ENCODE measurements around the gene SNTG2.

The SNTG2 gene

GRCh38 chr2:1233281-1233680 lies 282.6 kb downstream of the SNTG2 start:
- Mint-ChIP-seq H3K4me1 (no peaks in the 10 kb centered on the region), H3K4me3 (no peak overlapping the region), H3K27me3 (no peaks in the 10 kb centered on the region), H3K27ac (no peak overlapping the region), H3K9me3 (no peaks in the 10 kb centered on the region)
- no peak for ATAC-seq
- DNase-seq = no peak

- Mint-ChIP-seq H3K4me1 (no peaks in the 10 kb centered on the region), H3K9me3 (no peaks in the 10 kb centered on the region), H3K4me3 (no peak overlapping the region), H3K27ac (no peak overlapping the region), H3K27me3 (no peaks in the 10 kb centered on the region)
- no peak for ATAC-seq
- DNase-seq = no peak
These were observed 284.2 kb downstream of the SNTG2 start for GRCh38 chr2:1234731-1235308.

DNA sequence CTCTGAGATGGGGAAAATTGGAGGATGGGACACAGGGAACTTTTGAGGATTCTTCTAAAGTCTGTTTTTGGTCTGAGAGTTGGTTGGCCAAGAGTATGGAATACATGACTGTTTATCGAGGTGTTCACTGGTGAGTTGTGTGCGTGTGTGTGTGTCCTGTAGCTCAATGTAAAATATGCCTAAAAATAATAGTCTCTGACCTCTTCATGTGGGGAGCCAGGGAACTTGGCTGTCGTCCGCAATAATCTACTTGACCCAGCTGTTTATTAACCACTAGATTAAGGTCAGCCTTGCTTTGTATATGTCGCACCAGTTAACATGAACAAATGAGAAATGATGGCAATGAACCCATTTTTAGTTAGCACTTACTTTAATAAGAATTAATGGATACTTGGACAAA lies 285.2 kb downstream of the SNTG2 start:
- Mint-ChIP-seq H3K4me3 (no peak overlapping the region), H3K9me3 (no peaks in the 10 kb centered on the region), H3K4me1 (no peaks in the 10 kb centered on the region), H3K27me3 (no peaks in the 10 kb centered on the region), H3K27ac (no peak overlapping the region)
- DNase-seq = no peak
- no peak for ATAC-seq

- no peaks in the 10 kb centered on the region for H3K4me1 Mint-ChIP-seq
- H3K27me3 Mint-ChIP-seq = no peaks in the 10 kb centered on the region
- H3K27ac Mint-ChIP-seq = peak overlapping the region in 1 of 2 donors; percentile 64
- no peaks in the 10 kb centered on the region for H3K9me3 Mint-ChIP-seq
- no peak for ATAC-seq
- no peak for DNase-seq
- no peak overlapping the region for H3K4me3 Mint-ChIP-seq
These were observed 286.0 kb downstream of the SNTG2 start for GRCh38 chr2:1236606-1237005.

DNA sequence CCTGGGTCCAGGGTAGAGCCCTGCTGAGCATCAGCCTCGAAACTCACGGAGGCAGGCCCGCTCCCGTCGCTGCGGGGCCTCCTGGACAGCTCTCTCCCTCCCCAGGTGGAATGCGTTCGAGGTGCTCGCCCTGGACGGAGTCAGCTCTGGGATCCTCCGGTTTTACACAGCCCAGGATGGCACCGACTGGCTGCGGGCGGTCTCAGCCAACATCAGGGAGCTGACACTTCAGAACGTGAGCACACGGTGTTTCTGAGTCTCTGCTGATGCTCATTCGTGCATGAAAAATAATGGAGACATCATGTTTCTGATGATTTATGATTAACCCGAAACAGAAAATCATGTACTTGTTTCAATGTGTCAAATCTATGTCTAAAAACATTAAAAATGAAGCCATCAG lies 287.1 kb downstream of the SNTG2 start:
- ATAC-seq (no peak), DNase-seq (no peak)
- H3K27me3 Mint-ChIP-seq = no peaks in the 10 kb centered on the region
- H3K4me1 Mint-ChIP-seq = no peaks in the 10 kb centered on the region
- no peak overlapping the region for H3K27ac Mint-ChIP-seq
- H3K4me3 Mint-ChIP-seq = no peak overlapping the region
- H3K9me3 Mint-ChIP-seq = no peaks in the 10 kb centered on the region

DNA sequence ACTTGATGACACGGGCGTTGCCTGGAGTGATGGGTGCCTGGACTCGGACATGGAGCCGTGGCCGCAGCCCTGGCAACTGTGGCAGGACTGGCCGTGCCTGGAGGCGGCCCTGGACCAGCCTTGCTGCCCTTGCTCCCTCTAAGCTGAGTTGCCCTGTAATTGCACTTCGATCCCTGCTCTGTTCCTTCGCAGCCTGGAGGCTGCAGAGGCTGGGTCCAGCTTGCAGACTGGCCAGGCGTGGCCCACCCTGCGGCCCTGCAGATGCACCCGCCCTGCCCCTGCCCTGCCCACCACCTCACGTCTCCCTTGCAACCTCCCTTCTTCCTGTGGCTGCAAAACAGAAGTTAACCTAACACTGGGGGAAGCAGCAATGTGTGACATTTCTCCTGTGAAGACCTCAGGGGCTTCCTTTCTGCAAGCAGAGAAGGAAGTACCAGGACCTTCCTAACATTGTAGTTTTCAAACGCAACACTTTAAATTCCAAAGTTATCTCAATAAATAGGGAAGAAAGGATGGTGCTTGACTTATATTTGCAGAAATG lies 288.0 kb downstream of the SNTG2 start:
- DNase-seq (no peak), ATAC-seq (no peak)
- H3K9me3 Mint-ChIP-seq = no peaks in the 10 kb centered on the region
- H3K27me3 Mint-ChIP-seq = no peaks in the 10 kb centered on the region
- H3K4me1 Mint-ChIP-seq = no peaks in the 10 kb centered on the region
- H3K4me3 Mint-ChIP-seq = no peak overlapping the region
- H3K27ac Mint-ChIP-seq = no peak overlapping the region

- H3K9me3 Mint-ChIP-seq = no peaks in the 10 kb centered on the region
- no peak overlapping the region for H3K27ac Mint-ChIP-seq
- H3K4me1 Mint-ChIP-seq = peaks cover 2% of the 10 kb centered on the region
- no peaks in the 10 kb centered on the region for H3K27me3 Mint-ChIP-seq
- H3K4me3 Mint-ChIP-seq = no peak overlapping the region
- DNase-seq = no peak
- no peak for ATAC-seq
These were observed 294.5 kb downstream of the SNTG2 start for GRCh38 chr2:1245193-1245592.

GRCh38 chr2:1246239-1246638 lies 295.6 kb downstream of the SNTG2 start:
- no peak overlapping the region for H3K27ac Mint-ChIP-seq
- ATAC-seq = no peak
- peaks cover 7% of the 10 kb centered on the region for H3K4me1 Mint-ChIP-seq
- H3K27me3 Mint-ChIP-seq = no peaks in the 10 kb centered on the region
- H3K4me3 Mint-ChIP-seq = no peak overlapping the region
- no peak for DNase-seq
- no peaks in the 10 kb centered on the region for H3K9me3 Mint-ChIP-seq

- DNase-seq (no peak), ATAC-seq (no peak)
- H3K4me1 Mint-ChIP-seq = peaks cover 7% of the 10 kb centered on the region
- no peak overlapping the region for H3K4me3 Mint-ChIP-seq
- no peaks in the 10 kb centered on the region for H3K9me3 Mint-ChIP-seq
- H3K27ac Mint-ChIP-seq = no peak overlapping the region
- no peaks in the 10 kb centered on the region for H3K27me3 Mint-ChIP-seq
These were observed 296.3 kb downstream of the SNTG2 start for GRCh38 chr2:1246991-1247390.

- Mint-ChIP-seq H3K27ac (no peak overlapping the region), H3K9me3 (no peaks in the 10 kb centered on the region), H3K27me3 (peaks cover under 1% of the 10 kb centered on the region), H3K4me1 (peaks cover 7% of the 10 kb centered on the region), H3K4me3 (no peak overlapping the region)
- DNase-seq (no peak), ATAC-seq (no peak)
These were observed 297.5 kb downstream of the SNTG2 start for GRCh38 chr2:1248187-1248586.

DNA sequence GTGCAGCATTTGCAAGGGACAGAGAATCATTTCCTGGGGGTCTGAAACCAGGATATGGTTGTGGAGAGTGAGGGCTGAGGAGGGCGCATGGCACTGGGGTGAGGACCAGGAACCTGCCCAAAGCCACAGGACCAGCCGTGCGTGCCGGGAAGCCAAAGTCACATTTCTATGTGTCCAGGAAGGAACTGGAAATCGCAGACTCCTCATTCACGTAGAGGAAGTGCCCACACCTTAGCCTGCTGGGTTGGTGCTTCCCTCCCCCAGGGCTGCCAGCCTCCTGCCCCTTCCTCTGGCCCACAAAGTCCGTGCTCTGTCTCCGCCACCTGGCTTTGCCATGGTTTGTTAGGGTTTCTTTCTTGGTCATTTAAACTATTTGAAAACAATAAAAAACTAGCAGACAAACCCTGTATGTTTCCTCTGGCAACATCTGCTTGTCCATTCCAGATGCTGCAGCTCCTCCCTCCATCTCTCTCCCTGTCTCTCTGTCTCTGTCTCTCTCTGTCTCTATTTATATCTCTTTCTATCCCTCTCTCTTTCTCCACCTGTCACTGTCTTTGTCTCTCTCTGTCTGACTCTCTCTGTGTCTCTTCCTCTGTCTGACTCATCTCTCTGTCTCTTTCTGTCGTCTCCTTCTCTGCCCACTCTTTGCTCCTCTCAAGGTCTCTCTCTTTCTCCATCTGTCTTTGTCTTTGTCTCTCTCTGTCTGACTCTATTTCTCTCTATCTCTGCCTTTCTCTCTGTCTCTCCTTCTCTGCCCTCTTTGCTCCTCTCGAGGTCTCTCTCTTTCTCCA lies 299.4 kb downstream of the SNTG2 start:
- Mint-ChIP-seq H3K27me3 (peaks cover 8% of the 10 kb centered on the region), H3K9me3 (no peaks in the 10 kb centered on the region), H3K27ac (peak overlapping the region in 1 of 2 donors; percentile 19), H3K4me1 (peaks cover 7% of the 10 kb centered on the region), H3K4me3 (no peak overlapping the region)
- DNase-seq = no peak
- ATAC-seq = no peak

GRCh38 chr2:1251520-1251919 lies 300.9 kb downstream of the SNTG2 start:
- no peak overlapping the region for H3K27ac Mint-ChIP-seq
- H3K9me3 Mint-ChIP-seq = no peaks in the 10 kb centered on the region
- H3K27me3 Mint-ChIP-seq = peaks cover 11% of the 10 kb centered on the region
- H3K4me1 Mint-ChIP-seq = peaks cover 7% of the 10 kb centered on the region
- no peak overlapping the region for H3K4me3 Mint-ChIP-seq
- ATAC-seq (no peak), DNase-seq (no peak)

- Mint-ChIP-seq H3K27me3 (peaks cover 24% of the 10 kb centered on the region), H3K4me3 (no peak overlapping the region), H3K27ac (peak overlapping the region in 1 of 2 donors; percentile 52), H3K9me3 (no peaks in the 10 kb centered on the region), H3K4me1 (peaks cover 7% of the 10 kb centered on the region)
- ATAC-seq (no peak), DNase-seq (no peak)
These were observed 303.0 kb downstream of the SNTG2 start for GRCh38 chr2:1253629-1254028.

DNA sequence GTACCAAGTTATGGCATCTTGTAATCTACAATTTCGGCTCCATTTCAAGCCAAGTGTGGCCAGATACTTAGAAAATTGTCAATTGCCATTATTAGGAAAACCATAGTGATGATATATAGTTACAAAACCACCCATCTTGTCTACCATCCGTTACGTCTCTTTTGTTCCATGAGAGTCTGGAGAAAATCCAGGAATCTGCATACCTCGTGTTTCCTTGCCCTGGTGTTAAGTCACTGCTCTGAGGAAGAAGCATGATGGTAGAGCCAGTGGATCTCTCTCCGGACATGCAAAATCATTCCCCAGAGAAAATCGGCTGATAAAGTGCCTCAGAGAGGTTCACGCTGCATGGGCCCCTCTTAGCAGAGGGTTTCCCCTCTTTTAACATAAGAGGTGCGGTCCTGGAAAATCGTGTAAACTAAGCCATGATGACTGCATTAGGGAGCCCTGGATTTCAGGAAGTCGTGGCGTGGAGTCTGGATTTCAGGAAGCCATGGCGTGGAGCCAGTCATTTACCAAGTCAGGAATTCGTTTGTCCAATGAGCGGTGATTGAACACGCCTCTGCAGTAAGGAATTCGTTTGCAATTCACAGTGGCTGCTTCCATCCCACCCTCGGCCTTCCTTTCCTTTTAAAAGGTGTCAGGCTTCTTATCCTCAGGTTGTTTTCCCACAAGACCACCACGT lies 304.2 kb downstream of the SNTG2 start:
- Mint-ChIP-seq H3K9me3 (no peaks in the 10 kb centered on the region), H3K27ac (no peak overlapping the region), H3K4me3 (no peak overlapping the region), H3K4me1 (peaks cover 7% of the 10 kb centered on the region), H3K27me3 (peaks cover 24% of the 10 kb centered on the region)
- DNase-seq (no peak), ATAC-seq (no peak)

DNA sequence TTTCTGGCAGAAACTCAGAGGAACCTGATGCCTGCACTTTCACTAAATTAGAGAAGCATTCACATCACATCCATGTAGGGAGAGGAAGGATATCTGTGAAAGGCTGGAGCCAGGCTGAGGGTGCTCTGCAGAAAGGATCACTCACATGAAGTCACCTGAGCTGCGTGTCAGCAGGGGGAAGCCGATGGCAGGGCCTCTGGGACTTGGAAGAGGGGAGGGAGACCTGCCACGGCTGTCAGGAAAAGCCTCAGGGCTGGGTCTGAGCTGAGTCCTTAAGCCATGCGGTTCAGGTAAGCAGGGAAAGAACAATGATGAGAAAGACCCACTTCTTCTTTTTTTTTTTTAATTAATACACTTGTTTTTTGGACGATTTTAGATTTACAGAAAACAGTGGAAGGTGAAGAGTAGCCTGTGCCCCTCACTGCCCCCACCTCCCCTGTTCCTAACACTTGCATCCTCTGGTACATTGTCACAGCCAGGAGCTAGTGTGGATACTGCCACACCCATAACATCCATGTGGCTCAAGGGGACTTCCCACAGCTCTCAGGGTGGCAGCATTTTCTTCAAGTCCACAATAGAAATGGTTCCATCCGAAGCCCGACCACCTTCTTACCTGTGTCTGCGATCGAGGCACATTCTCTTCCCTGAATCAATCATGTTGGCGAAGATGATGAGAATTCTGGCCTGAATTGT lies 306.1 kb downstream of the SNTG2 start:
- no peaks in the 10 kb centered on the region for H3K9me3 Mint-ChIP-seq
- ATAC-seq (no peak), DNase-seq (no peak)
- no peak overlapping the region for H3K27ac Mint-ChIP-seq
- peaks cover 24% of the 10 kb centered on the region for H3K27me3 Mint-ChIP-seq
- H3K4me3 Mint-ChIP-seq = no peak overlapping the region
- H3K4me1 Mint-ChIP-seq = no peaks in the 10 kb centered on the region

- Mint-ChIP-seq H3K27ac (no peak overlapping the region), H3K4me1 (no peaks in the 10 kb centered on the region), H3K27me3 (peaks cover 24% of the 10 kb centered on the region), H3K4me3 (no peak overlapping the region), H3K9me3 (no peaks in the 10 kb centered on the region)
- DNase-seq (no peak), ATAC-seq (no peak)
These were observed 306.7 kb downstream of the SNTG2 start for GRCh38 chr2:1257334-1257733.
